HG03575 (cell line): ENCODE results near the gene DLG5.

Source experiments
- ATAC-seq: cut with Tn5 transposase; IDR thresholded peaks from one replicate; pipeline ENCODE4 v1.9.1; 2021; ENCODE audit not compliant: unreplicated experiment, insufficient number of reproducible peaks, low FRiP score; ENCODE audit errors: extremely low read depth

The DLG5 gene

DNA sequence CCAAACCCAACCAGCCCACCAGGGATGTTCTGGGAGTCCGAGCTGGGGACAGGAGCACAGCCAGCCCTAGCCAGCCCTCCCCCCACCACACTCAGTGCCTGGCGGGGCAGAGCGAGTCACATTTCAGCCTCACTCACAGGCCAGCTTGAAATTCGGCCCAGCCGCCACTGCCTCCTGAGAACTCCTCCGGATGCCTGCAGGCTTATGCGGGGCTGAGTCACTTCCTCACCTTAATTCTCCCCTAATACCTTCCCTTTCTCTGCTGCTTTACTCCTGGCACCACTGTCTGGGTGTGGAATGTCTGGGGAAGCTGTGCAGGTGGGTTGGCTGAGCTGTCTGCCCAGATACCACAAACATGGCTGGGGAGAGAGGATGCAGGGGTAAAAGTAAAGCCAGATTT, 22.6 kb upstream of the DLG5 start:
- no peak for ATAC-seq

- ATAC-seq: no peak
These were observed 19.5 kb upstream of the DLG5 start for GRCh38 chr10:77946084-77946483.

DNA sequence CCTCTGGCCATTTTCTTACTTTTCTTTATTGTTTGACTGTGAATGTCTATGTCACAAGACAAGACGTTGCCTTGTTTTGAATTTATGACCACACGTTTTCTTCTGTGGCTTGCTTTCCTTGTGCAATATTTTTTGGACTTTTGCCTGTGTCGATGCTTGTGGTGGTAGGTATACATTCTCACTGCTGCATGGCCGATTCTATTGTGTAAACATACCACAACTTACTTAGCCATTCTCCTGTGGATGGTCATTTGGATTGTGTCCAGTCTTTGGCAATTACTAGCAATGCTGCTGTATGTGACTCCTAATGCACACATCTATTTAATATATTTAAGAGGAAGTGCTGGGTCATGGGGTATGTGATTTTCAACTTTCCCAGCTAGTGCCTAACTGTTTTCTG, 18.0 kb upstream of the DLG5 start:
- no peak for ATAC-seq

DNA sequence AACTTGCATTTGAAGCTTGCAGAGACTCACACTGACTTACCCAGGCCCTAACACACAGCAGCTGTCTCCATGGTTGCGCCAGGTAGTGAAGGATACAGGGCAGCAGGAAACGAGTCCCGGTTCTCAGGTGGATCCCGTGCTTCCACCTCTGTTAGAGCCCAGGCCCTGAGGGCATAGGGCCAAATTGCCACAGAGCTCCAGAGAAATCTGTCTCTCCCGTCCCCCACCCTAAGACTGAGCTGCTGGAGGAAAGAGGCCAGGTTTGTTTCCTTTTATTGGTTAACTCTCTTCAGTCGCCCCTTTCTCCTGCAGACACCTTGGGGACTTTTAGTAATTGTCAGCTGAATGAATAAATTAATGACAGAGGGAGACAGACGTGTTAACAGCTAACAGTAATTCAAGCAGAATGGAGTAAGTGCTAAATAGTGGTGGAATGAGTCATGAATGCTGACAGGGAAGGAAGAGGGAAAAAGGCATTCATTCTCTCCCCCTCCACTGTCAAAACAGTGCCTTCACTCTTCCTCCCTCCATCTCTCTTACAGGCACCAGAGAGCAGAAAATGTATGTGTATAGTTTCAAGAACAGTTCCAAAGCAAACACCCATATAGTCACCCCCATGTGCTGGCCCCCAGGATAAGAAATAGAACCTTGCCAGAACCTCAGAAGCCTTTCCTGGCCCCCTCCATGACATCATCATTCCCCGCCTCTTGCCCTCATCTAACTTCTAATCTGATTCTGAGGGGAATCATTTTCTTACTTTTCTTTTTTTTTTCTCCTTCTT, 16.8 kb upstream of the DLG5 start:
- no peak for ATAC-seq

- ATAC-seq: no peak
These were observed 15.2 kb upstream of the DLG5 start for GRCh38 chr10:77941790-77942189.

DNA sequence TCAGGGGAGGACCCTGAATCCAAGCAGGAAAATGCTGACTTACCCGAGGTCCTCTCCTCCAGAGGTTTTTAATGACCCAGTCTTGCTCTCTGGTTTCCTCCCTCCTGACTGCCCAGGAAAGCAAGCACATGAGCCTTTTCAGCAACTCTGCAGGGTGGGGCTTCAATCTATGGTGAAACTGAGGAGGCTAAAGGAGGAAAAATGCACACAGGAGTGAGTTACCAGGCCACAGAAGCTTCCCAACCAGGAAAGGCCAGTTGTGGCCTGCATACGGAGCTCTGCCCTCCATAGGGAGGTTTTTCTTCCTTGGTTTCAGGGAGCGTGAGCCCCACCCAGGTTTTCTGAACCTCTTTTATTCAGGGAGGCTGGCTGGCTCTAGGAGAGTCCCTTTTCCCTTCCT, 14.1 kb upstream of the DLG5 start:
- no peak for ATAC-seq

GRCh38 chr10:77940225-77940624, 13.7 kb upstream of the DLG5 start:
- ATAC-seq: no peak

DNA sequence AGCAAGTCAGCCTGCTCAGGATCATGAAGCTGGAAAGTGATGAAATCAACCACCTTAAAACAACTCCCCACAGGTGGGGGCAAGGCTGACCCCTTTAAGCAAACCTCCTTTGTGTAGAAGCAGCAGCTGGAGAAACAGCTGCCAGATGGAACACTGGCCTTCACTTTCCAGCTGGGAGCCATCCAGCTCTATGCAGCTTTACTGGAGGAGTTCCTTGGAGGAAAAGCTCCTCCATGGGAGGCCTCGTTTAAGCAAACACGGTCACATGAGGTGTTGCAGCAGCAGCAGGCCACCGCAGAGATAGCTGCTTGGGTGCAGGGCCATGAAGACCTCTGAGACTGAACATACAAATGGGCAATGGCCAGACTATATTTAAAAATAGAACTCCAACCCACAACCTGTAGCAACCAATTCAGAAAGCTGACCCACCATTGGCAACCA, 13.0 kb upstream of the DLG5 start:
- ATAC-seq: no peak

- no peak for ATAC-seq
These were observed 10.4 kb upstream of the DLG5 start for GRCh38 chr10:77936697-77937567.

DNA sequence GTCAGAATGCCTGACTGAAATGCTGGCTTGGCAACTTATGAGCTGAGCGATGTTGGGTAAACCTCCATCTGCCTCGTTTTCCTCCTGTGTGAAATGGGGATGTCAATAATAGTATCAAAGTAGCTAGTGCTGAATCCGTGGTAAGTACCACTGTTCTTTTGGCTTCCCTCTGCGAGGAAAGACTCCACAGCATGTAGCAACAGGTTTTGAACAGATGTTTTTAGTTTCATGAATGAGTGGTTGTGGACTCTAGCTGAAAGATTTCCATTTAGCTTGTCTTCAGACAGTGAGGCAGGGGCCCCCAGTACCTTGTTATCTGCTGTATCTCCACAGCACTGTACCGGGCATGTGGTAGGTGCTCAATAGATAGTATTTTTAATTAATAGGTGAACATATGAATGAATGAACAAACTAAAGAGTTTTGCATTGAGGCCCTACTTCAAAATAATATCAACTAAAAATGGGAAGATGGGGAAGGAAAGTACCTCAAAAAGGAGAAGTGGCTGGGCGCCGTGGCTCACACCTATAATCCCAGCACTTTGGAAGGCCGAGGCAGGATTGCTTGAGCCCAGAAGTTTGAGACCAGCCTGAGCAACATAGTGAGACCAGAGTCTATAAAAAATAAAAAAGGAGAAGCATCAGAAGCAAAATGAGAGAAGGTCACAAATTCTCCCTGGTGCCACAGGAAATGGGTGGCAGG, 5.6 kb upstream of the DLG5 start:
- no peak for ATAC-seq

GRCh38 chr10:77927402-77928246, 1.1 kb upstream of the DLG5 start:
- ATAC-seq: no peak

- ATAC-seq: no peak
These were observed 575 bp downstream of the DLG5 start for GRCh38 chr10:77925795-77926565.

DNA sequence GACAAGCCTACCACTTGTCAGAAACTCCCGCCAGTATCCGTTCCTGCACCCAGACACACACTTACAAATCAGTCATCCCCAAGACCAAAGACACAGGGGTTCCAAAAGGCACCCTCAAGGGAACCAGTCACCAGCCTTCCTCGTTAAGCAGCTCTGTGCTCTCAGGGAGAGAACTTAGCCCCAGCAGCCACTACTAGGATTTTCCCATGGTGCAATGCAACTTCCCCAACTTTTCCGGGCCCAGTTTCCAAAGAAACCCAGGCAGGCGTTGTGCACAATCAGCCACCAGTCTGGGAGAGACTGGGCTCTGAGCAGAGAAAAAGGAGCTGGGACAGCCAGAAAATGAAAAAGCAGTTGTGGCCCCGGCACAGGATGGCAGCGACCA, 1.2 kb downstream of the DLG5 start:
- no peak for ATAC-seq

DNA sequence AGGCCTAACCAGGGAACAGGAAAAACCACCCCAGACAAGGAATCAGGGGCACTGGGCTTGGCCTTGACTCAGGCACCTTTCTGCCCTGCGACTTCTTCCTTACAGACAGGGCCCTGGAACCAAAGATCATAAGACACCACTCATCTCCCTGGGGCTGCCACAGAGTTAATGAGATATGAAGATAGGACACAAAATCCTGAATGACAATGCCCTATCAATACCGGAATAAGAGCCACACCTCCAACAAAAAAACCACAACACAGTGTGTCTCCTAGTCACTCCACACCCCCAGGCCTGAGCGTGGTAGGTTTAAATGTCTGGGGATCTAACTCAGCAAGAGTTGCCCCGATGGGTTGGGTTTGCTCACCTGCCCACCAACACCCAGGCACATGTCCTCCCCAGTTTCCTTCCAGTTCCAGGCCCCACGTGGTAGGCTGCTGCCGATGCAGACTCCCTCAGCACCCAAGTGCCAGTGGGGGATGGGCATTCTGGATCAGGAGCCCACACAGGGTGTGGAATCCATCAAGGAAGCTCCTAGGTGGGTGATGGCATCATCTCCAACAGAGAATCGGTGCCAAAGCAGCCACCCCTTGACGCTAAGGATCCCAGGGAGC, 3.9 kb downstream of the DLG5 start:
- no peak for ATAC-seq

- no peak for ATAC-seq
These were observed 4.5 kb downstream of the DLG5 start for GRCh38 chr10:77922055-77922454.

GRCh38 chr10:77921395-77921794, 5.2 kb downstream of the DLG5 start:
- no peak for ATAC-seq

DNA sequence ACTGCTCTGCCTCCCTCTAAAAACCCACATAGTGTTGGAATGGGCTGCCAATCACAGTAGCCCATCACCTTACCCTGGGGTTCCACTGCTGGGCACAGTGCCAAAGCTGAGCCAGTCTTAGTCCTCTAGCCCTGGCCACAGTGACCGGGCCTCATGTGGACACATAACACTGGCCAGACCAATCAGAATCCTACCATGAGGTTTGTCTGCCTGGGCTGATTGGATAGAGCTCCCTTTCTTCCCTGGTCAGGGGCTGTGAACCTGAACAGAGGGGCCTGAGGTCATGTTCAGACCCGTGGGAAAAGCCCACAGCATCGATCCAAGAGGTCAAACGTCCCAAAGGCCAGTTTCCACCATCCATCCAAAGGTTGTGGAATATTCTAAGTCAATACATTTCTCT, 6.1 kb downstream of the DLG5 start:
- ATAC-seq: no peak

DNA sequence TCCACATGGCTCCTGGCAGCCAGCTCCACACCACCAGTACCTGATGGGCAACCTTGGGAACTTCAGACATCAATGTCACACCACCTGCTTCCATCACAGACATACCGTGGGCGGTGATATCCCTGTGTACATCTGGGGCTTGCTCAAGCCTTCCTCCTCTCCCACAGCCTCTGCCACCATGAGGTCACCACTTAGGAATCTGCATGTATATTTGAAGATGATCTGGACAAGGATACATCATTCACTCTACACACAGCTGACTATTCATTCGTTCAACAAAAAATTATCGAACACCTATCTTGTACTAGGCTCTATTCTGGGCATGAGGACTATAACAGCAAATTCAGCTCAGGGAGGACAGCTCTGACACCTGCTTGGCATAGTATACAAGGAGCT, 6.8 kb downstream of the DLG5 start:
- no peak for ATAC-seq
